RPMI8226 (cell line): Measurements from ENCODE around the gene IL13RA1.
A peak's percentile ranks its signal among the peaks of the same experiment; 100 is the strongest.
"Not testable (repeated sequence)": the region's sequence is repeated elsewhere in the genome, so short reads cannot be mapped to it uniquely, and the experiment has no call there.

ENCODE experiments used
- DNase-seq: peaks from one replicate; pipeline ENCODE4 v3.0.0-alpha.2; 2015

The IL13RA1 gene

DNA sequence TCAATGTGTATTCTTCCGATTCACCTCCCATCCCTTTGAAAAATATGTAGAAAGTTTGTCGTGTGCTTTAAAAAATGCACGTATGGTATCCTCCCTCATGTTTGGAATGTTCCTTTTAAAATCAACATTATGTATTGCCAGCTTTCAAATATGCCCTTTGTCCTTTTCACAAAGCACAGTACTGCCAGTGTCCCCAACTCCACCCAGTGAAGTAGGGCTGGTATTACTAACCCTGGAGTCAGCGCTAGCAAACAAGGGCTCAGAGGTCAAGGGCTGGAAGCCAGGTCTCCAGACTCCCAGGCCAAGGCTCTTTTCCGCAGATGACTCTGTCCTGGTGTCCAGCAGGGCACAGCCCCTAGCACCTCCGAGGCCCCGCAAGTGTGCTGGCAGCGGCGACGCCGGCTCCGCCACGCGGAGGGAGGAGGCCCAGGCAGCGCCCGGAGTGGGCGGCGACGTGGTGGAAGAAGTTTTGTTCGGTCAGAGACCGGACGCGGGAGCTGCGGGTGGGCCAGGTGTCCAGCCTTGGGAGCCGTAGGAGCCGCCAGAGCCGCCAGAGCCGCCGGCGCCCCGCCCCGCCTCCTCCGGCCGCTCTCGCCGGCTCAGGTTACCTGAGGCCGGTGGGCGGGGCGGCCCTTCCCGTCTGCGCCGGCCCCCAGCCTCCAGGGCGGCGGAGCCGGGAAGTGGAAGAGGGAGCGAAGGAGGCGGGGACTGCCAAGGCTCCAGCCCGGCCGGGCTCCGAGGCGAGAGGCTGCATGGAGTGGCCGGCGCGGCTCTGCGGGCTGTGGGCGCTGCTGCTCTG is at the start of gene IL13RA1:
Gene IL13RA1 (plus strand): TSS at position 720 of the 799 bp plus-strand sequence. CDS start 33 bp downstream, at position 753.
- peak; percentile 62 for DNase-seq

DNA sequence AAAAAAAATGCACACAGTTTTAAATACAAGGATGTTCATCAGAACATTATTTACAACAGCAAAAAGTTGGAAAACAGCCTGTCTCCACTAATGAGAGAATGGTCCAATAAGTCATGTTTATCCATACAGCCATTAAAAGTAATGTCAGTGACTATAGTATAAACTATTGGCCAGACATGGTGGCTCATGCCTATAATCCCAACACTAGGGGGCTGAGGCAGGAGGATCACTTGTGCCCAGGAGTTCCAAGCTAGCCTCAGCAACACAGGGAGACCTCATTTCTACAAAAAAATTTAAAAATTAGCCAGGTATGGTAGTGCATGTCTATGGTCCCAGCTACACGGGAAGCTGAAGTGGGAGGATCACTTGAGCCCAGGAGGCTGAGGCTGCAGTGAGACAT is 48.1 kb upstream of the IL13RA1 start:
- DNase-seq = no peak

DNA sequence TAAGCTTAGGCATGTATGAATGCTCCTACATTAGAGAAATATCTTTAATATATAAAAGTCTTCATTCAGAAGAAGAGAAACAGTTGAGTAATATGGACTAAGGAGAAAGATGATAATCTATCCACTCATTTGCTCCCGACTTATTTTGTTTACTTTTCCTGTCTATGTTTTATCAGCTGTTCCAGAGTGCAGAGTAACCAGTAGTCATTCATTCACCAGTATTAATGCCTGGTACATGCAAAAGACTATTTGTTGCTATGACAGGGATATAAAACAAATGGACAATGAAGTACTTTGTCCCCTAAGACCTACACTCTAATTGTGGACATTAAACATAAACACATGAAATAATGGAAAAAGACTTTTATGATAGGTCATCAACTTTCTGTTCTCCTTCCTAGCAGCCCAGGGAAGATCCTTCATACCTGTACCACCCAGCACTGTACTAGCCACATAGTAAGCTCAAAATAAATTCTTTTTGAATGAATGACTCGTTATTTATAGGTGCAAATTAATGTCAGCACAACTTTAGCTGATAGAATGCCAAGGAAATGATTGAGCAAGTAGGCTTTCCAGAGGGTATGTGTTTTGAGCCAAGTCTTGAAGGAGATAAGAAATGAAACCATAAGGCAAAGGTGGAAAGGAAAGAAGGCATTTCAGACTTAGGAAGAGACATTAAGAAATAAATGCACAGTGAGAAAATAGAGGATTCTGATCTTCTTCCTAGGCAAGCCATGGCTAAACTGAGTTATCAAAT is 45.0 kb upstream of the IL13RA1 start:
- no peak for DNase-seq

DNA sequence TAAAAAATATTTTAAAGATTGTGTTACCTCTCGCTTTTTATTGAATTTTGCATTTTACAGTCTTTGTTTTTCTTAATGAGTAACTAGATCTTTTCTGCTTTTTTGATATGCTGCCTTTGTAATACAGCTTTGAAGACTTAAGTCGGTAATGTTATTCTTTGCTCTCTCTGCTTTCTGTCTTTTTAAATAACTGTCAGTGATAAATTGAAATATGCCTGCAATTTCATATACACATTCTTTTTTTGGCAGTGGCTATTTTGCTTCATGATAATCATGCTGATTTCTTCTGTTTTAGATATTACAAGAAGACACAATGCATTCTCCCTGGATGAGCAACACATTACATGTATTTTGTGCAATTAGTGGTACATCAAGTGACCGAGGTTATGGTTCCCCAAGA is 42.0 kb upstream of the IL13RA1 start:
- DNase-seq = no peak

DNA sequence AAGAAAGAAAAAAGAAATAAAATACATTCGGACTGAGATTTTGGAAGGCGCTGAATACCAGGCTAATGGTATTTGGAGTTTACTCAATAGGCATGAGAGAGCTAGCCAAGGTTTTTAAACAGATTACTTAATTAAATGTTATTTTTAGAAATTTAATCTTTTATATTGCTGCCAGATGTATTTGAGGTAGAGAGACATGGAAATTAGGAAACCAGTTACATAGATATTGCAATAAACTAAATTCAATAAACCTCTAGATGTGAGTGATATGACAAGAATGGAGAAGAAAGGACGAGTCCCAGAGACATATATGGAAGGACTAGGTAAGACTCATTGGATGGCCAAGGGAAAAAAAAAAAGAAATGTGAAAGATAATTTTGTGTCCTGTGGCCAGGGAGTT is 38.5 kb upstream of the IL13RA1 start:
- no peak for DNase-seq

DNA sequence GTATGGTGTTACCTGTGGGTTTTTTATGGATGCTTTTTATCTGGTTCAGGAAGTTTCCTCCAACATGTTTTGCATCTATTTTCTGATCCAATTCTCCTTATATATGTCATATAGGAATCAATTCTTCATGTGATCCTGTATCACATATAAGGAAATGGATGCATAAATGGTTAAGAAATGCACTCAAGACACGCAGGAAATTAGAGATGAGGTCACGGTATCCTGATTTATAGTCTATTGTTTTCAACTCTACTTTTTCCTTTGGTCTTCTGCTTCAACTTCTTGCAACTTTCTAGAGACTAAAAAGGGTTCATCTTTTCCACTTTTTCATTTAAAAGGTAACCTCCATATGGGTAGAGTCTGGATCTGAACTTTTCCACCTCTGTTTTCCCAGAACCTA is 33.6 kb upstream of the IL13RA1 start:
- no peak for DNase-seq

DNA sequence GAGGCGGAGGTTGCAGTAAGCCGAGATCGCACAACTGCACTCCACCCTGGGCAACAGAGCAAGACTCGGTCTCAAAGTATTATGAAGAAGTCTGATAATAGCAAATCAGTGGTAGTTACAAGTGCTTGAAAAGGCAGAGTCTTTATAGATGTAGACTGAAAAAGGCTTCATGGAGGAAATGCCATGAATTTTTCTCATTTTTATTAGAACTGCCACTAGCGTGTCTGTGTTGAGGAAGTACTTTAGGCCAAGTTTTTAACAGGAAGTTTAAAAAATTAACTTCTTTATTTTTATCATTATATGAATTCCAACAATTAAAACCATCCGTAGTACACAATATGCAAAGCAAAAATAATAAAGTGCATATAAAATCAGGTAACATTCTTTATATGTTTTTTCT is 32.8 kb upstream of the IL13RA1 start:
- DNase-seq = no peak

DNA sequence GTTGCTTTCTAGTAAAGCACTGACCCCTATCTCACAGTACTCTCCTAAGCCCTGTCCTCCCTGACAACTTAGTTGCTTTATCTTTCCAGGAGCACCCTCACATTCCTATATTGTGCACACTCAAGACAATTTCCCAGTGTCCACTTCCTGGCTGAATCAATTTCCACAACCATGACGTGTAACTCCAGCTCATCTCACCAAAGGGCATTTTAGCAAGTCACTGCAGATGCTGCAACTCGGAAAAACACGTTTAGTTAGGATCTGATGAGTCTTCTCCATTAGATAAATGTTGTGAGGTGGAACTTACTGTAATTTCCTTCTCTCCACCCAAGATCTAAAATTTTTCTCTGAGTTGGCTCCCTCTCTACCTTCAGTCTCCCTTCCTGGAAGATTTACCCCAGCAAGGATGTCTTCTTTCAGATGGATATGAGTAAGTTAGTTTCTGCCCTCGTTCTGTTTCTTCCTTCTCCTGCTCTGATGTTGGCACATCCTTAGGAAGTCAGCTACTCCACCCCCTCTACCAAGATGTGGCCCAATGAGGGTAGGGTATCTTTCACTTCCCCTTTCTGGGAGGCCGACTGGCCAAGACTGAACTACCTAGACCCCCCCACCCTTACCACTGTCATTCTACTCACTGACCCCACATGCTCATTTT is 28.8 kb upstream of the IL13RA1 start:
- peak; percentile 9 for DNase-seq

DNA sequence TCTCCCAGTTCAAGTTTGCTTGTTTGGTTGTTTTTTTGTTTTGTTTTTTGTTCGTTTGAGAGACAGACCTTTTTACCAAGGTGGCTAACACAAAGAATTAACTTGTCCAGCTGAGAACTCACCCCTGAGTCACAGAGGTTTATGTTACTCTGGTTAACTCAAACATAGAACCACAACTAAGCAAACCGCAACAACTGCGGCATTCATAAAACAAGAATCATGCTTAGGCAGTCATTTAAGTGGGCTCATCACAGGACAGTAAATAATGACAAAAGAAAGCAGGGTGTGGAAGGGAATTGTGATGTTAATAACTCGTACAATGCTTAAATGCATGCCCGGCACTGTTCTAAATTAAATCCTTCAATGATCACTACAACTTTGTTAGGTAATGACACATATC is 24.7 kb upstream of the IL13RA1 start:
- DNase-seq = no peak

DNA sequence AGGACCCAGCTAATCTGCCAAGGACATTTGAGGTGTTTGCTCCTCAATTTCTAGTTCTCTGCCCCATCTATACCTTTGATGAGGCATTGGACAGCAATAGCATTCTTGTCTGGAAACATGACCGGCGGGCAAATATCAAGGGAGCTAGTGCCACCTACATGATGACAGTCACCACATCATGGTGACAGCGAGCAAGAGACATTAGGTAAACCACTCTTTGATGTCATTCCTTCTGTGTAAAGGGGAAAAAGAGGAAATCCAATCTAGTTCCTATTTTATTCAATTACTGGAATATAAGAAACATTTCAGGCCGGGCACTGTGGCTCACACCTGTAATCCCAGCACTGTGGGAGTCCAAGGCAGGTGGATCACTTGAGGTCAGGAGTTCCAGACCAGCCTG is 20.7 kb upstream of the IL13RA1 start:
- DNase-seq = no peak

DNA sequence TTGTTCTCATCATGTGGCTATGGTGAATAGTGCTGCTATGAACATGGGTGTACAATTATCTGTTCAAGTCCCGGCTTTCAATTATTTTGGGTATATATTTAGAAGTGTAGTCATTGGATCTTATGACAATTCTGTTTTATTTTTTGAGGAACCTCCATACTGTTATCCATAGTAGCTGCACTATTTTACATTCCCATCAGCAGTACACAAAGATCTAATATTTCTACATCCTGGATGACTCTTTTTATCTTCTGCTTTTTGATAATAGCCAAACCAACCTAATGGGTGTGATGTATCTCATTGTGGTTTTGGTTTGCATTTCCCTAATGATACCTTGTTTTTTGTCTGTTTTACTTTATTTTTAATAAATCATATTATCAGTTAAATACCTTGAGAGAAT is 12.9 kb upstream of the IL13RA1 start:
- DNase-seq = no peak

DNA sequence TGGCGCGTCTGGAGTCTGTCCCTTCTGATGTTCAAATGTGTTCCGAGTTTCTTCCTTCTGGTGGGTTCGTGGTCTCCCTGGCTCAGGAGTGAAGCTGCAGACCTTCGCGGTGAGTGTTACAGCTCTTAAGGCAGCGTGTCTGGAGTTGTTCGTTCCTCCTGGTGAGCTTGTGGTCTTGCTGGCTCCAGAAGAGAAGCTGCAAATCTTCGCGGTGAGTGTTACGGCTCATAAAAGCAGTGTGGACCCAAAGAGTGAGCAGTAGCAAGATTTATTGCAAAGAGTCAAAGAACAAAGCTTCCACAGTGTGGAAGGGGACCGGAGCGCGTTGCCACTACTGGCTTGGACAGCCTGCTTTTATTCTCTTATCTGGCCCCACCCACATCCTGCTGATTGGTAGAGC is 11.5 kb upstream of the IL13RA1 start:
- DNase-seq = not testable (repeated sequence)

DNA sequence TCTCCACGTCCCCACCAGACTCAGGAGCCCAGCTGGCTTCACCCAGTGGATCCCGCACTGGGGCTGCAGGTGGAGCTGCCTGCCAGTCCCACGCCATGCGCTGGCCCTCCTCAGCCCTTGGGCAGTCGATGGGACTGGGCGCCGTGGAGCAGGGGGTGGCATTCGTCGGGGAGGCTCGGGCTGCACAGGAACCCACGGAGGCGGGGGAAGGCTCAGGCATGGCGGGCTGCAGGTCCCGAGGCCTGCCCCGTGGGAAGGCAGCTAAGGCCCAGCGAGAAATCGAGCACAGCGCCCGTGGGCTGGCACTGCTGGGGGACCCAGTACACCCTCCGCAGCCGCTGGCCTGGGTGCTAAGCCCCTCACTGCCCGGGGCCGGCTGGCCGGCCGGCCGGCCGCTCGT is 10.6 kb upstream of the IL13RA1 start:
- not testable (repeated sequence) for DNase-seq

DNA sequence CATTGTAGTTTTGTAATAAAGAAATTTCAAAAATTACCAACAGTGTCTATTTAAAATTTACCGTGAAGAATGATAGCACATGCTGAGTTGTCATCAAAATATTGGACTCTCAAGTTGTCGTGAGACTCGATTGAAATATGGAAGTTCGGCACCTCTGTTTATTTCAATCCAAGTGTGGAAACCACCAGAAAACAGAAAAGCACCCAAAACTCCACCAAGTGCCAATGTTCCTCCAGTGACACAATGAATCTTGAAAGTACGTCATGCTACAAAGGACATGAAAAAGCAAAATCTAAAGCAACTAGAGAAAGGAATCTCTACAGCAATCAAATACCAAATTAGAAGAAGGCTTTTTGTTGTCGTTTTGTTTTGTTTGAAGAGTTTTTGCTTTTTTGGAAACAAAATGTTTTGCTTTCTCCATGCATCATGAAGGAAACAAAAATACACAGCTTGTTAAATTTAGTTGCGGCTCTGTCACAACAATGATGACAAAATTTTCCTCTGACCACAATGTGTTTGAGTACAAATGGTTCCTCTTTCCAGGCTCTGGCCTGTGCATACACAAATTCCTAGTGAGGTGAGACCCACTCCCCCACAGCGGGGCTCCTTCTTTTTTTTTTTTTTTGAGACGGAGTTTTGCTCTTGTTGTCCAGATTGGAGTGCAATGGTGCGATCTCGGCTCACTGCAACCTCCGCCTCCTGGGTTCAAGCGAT is 9.6 kb upstream of the IL13RA1 start:
- no peak for DNase-seq

DNA sequence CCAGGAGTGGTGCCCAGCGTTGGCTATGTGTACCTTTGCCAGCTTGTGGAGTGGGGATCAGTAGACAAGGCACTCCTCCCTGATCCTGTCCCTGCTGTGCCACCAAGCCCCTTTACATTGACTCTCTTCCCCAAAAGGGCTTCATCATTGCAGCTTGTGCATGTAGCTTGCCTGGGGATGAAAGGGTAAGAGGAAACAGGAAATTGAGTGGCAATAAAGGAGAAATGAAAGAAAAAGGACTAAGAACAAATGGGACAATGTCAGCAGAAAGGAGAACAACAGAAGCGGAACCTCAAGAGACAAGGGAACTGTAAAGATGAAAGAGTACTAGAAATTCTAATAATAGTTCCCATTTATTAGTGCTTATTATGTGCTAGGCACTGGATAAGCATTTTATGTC is 8.7 kb upstream of the IL13RA1 start:
- DNase-seq = no peak

DNA sequence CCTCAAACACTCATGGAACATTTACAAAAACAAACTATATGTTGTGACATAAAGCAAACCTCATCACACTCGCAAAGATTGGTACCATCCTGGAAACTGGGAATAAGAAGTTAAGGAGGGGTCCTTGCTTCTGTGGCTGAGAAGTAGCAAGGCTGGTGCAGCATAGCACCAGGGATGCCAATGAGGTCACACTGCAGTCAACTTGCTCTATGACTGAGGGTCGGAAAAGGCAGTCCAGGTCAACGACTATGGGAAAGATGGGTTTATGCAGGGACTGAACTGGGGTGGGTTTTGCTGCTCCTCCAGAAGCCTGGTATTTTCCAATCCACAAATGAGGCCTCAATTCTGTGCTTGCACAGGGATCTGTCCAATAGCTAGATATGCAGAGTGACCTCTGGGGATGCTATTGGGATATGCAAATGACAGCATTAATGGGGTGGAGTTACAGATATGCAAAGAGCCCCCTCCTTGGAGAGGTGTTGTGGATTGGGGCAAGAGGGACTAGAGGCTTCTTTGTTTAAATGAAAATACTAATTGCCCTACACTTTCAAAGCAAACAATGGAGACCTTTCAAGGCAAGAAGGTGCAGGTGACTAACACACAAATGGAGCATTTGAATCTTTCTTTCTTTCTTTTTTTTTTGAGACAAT is 7.2 kb upstream of the IL13RA1 start:
- DNase-seq = no peak

DNA sequence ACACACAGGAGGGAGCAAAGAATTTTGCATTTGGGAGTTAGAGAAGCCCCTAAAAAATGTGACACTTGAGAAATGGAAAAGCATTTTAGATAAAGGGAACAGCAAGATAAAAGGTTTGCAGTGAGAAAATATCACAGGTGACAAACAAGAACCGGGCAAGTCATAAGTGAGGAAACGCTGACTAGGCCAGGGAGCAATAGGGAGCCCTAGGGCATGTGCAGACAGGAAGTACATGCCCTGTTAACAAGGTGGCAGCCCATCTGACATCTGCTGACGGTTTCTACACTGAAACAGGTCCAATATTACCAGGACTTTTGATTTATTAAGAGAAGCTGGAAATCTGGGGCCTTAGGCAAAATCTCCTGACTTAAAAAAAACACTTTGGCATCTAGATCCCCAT is 4.0 kb upstream of the IL13RA1 start:
- DNase-seq = peak; percentile 42

DNA sequence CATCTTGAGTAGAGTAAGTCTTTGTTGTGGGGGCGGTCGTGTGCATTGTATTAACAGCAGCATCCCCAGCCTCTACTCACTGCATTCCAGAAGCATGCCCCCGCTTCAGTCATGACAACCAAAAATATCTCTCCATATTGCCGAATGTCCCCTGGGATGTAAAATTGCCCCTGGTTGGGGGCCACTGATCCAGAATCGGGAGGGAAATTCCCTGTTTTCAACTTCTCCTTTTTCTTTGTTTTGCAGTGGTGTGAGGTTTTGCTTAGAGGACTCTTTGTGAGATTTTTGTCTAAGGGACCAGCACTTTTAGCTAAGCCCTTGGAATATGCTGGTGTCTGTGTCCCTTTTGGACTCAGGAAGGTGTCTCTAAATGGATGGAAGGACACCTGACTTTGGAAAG is 3.0 kb upstream of the IL13RA1 start:
- DNase-seq = no peak

DNA sequence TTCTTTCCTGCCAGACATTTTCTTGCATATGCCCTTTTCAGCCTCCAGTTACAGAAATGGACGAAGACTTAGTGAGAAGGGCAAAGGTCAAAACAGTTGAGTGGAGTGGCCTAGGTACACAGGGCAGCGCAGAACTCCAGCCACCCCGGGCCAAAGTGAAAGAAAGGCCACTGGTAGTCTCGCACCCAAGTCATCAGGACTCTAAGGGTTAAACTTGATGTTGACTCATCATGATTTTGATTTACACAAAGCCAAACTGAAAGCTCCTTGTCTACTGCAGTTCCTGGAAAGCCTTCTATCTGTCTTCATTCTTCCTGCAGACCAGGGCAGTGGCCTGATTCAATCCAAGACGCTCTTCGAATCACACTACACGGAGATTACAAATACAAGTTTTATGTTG is 2.6 kb upstream of the IL13RA1 start:
- no peak for DNase-seq

DNA sequence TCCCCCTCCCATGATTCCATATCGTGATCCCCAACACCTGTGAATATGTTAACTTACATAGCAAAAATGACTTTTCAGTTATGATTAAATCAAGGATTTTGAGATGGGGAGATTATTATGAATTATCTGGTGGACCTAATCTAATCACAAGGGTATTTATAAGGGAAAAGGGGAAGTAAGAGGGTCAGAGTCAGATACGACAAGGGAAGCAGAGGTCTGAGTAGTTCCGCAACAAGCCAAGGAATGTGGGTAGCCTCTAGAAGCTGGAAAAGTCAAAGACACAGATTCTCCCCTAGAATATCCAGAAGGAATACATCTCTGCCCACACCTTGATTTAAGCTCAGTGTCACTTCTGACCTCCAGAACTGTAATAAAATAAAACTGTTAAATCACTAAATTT is 1.0 kb upstream of the IL13RA1 start:
- DNase-seq = no peak

DNA sequence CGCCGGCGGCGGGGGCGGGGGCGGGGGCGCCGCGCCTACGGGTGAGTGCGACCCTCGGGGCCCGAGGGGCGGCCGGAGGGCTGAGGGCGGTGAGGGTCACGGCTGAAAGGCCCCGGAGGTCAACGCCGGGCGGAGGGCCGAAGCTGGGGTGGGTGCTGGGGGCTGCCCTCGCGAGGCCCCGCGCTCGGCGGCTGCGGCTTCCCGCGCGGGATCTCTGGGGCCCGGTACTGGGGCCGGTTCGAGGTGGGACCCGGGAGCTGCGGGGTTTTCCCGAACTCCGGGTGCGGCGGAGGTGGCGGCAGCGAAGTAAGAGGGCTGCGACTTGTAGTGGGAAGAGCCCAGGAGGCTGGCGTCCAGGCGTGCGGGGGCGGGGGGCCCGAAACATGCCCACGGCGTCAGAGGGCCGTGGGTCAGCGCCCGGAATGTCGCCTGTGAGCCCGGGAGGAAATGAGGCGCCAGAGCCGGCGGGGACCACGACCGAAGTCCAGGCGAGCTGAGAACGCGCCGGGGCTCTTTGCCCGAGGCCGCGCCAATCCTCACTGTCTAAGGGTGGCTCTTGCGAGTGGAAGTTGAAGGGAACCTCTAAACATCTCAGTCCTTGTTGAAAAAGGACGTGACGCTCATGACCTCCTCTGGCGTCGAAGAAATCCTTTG is 407 bp downstream of the IL13RA1 start:
- DNase-seq = no peak

DNA sequence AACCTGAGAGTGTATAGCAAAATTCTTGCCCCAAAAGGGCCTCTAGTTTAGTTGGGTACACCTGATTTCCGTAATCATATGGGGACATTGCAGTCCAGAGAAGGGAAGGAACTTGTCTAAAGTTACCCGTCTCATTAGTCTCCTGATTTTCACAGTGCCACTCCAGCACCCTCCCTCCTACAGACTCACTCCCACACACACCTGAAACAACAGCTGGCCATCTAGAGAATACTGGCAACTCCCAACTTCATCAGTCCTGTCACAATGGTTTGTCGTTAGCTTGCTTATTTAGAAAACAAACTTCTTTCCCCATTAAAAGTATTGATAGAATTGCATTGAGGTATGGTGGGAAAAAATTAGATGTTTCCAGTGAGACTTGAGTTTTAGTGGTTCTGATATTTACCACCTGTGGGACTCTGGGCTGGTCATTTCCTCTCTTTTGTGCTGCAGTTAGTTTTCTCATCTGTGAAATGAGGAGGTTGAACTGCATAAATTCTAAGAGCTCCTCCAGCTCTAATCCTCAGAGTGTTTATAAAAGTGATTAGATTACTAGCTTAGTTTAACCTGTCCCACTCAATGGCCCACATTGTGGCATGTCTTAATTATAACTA is 1.7 kb downstream of the IL13RA1 start:
- DNase-seq = no peak
